SU-DHL-6 (cell line): Measurements from ENCODE around the gene MESD.

ENCODE experiments used
- CTCF ChIP-seq: fragments of 200-600 bp; sonication (generic); IDR thresholded peaks from one replicate; pipeline ENCODE4 v1.5.1; 2017; ENCODE audit warnings: antibody characterized with exemption, mild to moderate bottlenecking, low read length, moderate library complexity; ENCODE audit not compliant: insufficient read depth, poor library complexity, severe bottlenecking
- EZH2phosphoT487 ChIP-seq: fragments of 200-600 bp; sonication (generic), shearing (Covaris generic); conservative IDR thresholded peaks from 2 replicates; pipeline ENCODE4 v1.6.1; 2018; ENCODE audit warnings: mild to moderate bottlenecking, antibody characterized with exemption, low read length, moderate library complexity, mixed read lengths

DNA sequence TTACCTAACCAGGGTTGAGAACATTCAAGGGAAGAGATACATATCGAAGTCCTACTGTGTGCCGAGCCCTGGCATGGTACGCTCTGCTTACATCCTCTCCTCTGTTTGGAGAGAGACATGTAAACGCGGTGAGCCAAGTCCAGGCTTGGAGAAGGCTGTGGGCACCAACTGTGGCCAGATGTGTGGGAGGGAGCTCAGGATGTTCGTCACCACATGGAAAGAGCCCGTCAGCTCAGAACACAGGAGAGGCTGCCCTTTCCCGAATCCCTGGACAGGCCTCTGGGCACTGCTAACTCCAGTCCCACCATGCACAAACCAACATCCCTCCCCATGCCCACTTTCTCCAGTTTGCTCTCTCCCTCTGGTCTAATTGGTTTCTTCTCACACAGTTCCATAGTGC lies 43.0 kb downstream of the MESD start:
- no peak for TF ChIP-seq CTCF
- TF ChIP-seq EZH2phosphoT487: no peak
